ENCODE data around the gene LFNG. TPM values are rescaled to one million over a fixed set of nuclear protein-coding genes. Genes with fewer than 3 reads are reported as not detected.

The LFNG gene
- total and polyA plus RNA-seq, 9 donors, result 0.86 to 8.2 (median 3.3) TPM

- H3K4me1 ChIP-seq (ENCODE audit: insufficient read depth), result no peaks in the 10 kb centered on the region
- intact Hi-C loops (cut with DNase I), result no loop called here
- DNase-seq, result no peak
- no peaks in the 10 kb centered on the region for H3K27me3 ChIP-seq
- H3K27ac ChIP-seq, result no peak overlapping the region
- no peak overlapping the region for H3K4me3 ChIP-seq
- TF ChIP-seq EP300 (IDR thresholded peaks at IDR 0.05) (no peak), POLR2A (IDR thresholded peaks at IDR 0.05) (no peak)
- TF ChIP-seq, protein P1, sequence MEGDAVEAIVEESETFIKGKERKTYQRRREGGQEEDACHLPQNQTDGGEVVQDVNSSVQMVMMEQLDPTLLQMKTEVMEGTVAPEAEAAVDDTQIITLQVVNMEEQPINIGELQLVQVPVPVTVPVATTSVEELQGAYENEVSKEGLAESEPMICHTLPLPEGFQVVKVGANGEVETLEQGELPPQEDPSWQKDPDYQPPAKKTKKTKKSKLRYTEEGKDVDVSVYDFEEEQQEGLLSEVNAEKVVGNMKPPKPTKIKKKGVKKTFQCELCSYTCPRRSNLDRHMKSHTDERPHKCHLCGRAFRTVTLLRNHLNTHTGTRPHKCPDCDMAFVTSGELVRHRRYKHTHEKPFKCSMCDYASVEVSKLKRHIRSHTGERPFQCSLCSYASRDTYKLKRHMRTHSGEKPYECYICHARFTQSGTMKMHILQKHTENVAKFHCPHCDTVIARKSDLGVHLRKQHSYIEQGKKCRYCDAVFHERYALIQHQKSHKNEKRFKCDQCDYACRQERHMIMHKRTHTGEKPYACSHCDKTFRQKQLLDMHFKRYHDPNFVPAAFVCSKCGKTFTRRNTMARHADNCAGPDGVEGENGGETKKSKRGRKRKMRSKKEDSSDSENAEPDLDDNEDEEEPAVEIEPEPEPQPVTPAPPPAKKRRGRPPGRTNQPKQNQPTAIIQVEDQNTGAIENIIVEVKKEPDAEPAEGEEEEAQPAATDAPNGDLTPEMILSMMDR (IDR thresholded peaks at IDR 0.05), result no peak
- H3K9me3 ChIP-seq, result no peaks in the 10 kb centered on the region
- no peaks in the 10 kb centered on the region for H3K36me3 ChIP-seq
- 22 to 32% (median 23%) methylated on average over 25 of the region's 25 CpGs for WGBS, 3 donors
Measured at GRCh38 chr7:2503056-2503941, 16.3 kb upstream of the LFNG start.

DNA sequence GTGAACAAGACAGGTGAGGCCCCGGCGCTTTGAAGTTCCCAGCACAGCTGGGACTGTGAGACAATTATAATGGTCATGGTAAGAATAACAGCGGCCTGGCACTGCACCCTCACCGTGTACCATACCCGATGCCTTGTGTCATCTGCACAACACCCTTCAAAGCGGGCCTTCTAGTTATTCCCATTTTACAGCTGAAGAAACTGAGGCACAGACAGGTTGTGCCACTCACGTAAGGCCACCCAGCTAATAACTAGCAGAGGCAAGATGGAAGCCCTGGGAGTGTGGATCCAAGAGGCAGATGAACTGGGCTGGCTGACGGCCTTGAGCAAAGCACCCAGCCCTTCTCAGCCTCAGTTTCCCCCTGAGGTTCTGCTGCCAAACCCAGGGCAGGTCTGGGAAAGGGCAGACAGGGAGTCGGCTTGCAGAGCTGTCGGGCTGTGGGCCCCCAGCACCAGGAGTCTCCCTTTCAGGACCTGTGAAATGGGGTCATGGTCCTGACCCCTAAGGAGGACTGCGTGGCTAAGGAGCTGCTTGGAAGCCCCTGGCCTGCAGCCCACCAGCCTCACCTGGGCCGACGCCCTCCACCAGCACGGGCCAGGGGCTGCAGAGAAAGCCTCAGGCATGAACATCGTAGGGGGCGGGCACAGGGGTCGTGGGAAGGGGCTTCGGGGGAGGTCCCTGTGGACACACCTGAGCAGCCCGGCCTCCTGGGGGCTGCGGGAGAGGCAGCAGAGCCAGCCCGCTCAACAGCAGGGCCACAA lies 15.3 kb upstream of the LFNG start:
- no peaks in the 10 kb centered on the region for H3K9me3 ChIP-seq
- intact Hi-C loops (cut with DNase I), result no loop called here
- H3K27me3 ChIP-seq, result no peaks in the 10 kb centered on the region
- H3K4me3 ChIP-seq, result no peak overlapping the region
- H3K4me1 ChIP-seq (ENCODE audit: insufficient read depth), result no peaks in the 10 kb centered on the region
- no peaks in the 10 kb centered on the region for H3K36me3 ChIP-seq
- DNase-seq, result no peak
- WGBS, 3 donors, result 81 to 88% (median 85%) methylated on average over 18 to 21 of the region's 21 CpGs
- H3K27ac ChIP-seq, result no peak overlapping the region
- TF ChIP-seq, protein P1 (IDR thresholded peaks at IDR 0.05), result no peak
- TF ChIP-seq EP300 (IDR thresholded peaks at IDR 0.05) (no peak), POLR2A (IDR thresholded peaks at IDR 0.05) (no peak)

DNA sequence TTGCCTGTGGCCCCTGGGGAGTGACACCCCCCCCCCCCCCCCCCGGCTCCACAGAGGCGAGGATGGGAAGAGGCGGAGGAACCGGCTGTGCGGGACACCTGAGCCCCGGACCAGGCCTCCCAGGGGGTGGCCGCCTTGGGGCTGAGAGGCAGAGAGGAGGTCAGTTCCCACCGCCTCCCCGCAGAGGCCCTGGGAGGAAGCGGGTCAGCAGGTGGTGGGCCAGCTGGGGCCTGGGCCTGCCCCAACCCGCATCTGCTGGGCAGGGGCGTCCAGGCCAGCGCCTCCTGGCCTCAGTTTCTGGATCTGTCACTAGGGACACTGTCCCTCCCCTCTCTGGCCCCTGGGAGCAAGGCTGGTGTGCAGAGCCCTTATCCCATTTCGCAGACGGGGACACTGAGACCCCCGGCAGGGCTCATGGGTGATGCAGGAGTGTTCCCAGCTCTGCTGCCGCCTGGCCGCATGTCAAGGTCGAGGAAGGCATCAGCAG lies 14.6 kb upstream of the LFNG start:
- no peaks in the 10 kb centered on the region for H3K4me1 ChIP-seq (ENCODE audit: insufficient read depth)
- H3K36me3 ChIP-seq, result no peaks in the 10 kb centered on the region
- no peak overlapping the region for H3K27ac ChIP-seq
- no peak overlapping the region for H3K4me3 ChIP-seq
- TF ChIP-seq POLR2A (IDR thresholded peaks at IDR 0.05) (no peak), EP300 (IDR thresholded peaks at IDR 0.05) (no peak)
- TF ChIP-seq, protein P1 (IDR thresholded peaks at IDR 0.05), result no peak
- 86 to 95% (median 92%) methylated on average over 19 of the region's 19 CpGs for WGBS, 3 donors
- intact Hi-C loops (cut with DNase I), result no loop called here
- DNase-seq, result no peak
- no peaks in the 10 kb centered on the region for H3K9me3 ChIP-seq
- no peaks in the 10 kb centered on the region for H3K27me3 ChIP-seq

DNA sequence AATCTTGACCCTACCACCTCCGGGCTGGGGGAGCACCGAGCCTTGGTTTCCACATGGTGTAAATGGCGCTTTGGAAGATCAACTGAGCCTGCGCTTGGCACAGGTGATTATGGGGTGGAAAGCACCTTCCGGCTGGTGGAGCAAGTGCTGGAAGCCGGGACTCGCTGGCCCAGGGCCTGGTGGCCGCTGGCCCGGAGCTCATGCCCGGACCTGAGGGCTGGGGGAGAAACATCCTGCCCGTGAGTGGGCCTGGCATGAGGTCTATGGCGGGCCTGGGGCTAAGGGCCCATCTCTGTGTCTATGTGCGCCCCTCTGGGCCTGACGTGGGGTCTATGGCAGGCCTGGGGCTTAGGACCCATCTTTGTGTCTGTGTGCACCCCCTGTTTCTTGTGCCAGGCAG lies 14.2 kb upstream of the LFNG start:
- TF ChIP-seq POLR2A (IDR thresholded peaks at IDR 0.05), result no peak
- TF ChIP-seq, protein P1 (IDR thresholded peaks at IDR 0.05), result no peak
- no peak overlapping the region for H3K27ac ChIP-seq
- H3K9me3 ChIP-seq, result no peaks in the 10 kb centered on the region
- no peaks in the 10 kb centered on the region for H3K36me3 ChIP-seq
- no peaks in the 10 kb centered on the region for H3K27me3 ChIP-seq
- H3K4me3 ChIP-seq, result no peak overlapping the region
- WGBS, 3 donors, result 90 to 94% (median 93%) methylated on average over 13 to 14 of the region's 14 CpGs
- DNase-seq, result no peak
- no peaks in the 10 kb centered on the region for H3K4me1 ChIP-seq (ENCODE audit: insufficient read depth)
- intact Hi-C loops (cut with DNase I), result no loop called here
